Measurements from ENCODE around the gene TMEM184B. TPM values are rescaled to one million over a fixed set of nuclear protein-coding genes. Genes with fewer than 3 reads are reported as not detected.
A peak's percentile ranks its signal among the peaks of the same experiment; 100 is the strongest.

The TMEM184B gene
- total and polyA plus RNA-seq, 10 of the 15 experiments (the other 5 are each of a cell fraction or from before 2014, with no cell fraction given): 0.56 to 22.4 (median 7.9) TPM

DNA sequence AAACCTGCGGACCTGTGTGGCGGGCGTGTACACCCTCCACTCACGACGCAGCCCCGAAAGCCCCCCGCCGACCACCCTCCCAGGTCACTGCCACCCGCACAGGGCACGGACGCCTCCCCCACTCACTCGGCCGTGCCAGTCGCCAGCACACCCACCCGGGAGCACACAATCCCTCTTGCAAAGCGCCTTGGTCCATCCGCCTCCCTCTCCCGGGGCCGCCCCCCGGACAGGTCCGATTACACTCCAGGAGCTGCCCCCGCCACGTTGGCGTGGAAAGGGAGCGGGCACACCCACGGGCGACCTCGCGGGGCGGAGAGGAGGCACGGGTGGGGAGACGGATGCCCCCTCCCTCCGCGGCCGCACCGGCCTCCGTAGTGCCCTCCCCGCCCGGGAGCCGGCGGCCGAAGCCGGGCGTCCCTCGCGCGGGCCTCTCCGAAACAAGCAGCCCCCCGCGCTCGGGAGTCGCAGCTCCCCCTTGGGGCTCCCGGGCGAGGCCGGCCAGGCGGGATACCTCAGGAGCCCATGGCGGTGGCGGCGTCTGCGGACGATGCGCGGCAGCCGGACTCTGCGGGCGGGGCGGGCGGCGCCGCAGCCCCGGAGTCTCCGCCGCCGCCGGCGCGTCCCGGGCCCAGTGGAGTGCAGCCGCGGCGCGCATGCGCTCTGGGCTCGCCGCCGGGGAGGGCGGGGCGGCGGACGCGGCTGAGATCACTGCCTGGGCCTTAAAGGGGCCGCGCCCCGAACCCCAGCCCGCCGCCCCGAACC lies at the start of gene TMEM184B (continued):
- TF ChIP-seq, protein P1, sequence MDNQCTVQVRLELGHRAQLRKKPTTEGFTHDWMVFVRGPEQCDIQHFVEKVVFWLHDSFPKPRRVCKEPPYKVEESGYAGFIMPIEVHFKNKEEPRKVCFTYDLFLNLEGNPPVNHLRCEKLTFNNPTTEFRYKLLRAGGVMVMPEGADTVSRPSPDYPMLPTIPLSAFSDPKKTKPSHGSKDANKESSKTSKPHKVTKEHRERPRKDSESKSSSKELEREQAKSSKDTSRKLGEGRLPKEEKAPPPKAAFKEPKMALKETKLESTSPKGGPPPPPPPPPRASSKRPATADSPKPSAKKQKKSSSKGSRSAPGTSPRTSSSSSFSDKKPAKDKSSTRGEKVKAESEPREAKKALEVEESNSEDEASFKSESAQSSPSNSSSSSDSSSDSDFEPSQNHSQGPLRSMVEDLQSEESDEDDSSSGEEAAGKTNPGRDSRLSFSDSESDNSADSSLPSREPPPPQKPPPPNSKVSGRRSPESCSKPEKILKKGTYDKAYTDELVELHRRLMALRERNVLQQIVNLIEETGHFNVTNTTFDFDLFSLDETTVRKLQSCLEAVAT (IDR thresholded peaks at IDR 0.05): no peak
- TF ChIP-seq TARDBP (IDR thresholded peaks at IDR 0.05; ENCODE audit: borderline replicate concordance): no peak
- TF ChIP-seq SREBF1 (IDR thresholded peaks at IDR 0.05; ENCODE audit: low read length): no peak
- no peak for TF ChIP-seq ASH2L (IDR thresholded peaks at IDR 0.05; ENCODE audit: borderline replicate concordance, low read depth)
- 0 out of 2 replicates have a peak, but pooled peaks have one; percentile 39 for TF ChIP-seq NR2F1 (conservative IDR thresholded peaks at IDR 0.05)
- TF ChIP-seq, protein P2, sequence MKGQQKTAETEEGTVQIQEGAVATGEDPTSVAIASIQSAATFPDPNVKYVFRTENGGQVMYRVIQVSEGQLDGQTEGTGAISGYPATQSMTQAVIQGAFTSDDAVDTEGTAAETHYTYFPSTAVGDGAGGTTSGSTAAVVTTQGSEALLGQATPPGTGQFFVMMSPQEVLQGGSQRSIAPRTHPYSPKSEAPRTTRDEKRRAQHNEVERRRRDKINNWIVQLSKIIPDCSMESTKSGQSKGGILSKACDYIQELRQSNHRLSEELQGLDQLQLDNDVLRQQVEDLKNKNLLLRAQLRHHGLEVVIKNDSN (IDR thresholded peaks at IDR 0.05; ENCODE audit: borderline replicate concordance, extremely low read length, insufficient read depth, low read depth, low read length): no peak
- no peak for TF ChIP-seq NR2C1 (IDR thresholded peaks at IDR 0.05)
- no peak for TF ChIP-seq FOXM1 (IDR thresholded peaks at IDR 0.05; ENCODE audit: low read depth, low read length)
- TF ChIP-seq, protein P3, sequence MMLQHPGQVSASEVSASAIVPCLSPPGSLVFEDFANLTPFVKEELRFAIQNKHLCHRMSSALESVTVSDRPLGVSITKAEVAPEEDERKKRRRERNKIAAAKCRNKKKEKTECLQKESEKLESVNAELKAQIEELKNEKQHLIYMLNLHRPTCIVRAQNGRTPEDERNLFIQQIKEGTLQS (IDR thresholded peaks at IDR 0.05; ENCODE audit: borderline replicate concordance, extremely low read depth, low read depth, low read length): no peak
- no peak for TF ChIP-seq CBX3 (IDR thresholded peaks at IDR 0.05; ENCODE audit: borderline replicate concordance, low read depth)
- TF ChIP-seq, protein P4, sequence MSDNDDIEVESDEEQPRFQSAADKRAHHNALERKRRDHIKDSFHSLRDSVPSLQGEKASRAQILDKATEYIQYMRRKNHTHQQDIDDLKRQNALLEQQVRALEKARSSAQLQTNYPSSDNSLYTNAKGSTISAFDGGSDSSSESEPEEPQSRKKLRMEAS (IDR thresholded peaks at IDR 0.05; ENCODE audit: low read depth, low read length): no peak
- TF ChIP-seq LARP7 (IDR thresholded peaks at IDR 0.05): peak; percentile 86
- no peak for TF ChIP-seq ZNF384 (IDR thresholded peaks at IDR 0.05; ENCODE audit: borderline replicate concordance, low read depth, low read length)
- no peak for TF ChIP-seq RAD21 (IDR thresholded peaks at IDR 0.05; ENCODE audit: insufficient read depth, low read depth, low read length)
- TF ChIP-seq MEF2A (IDR thresholded peaks at IDR 0.05; ENCODE audit: insufficient read depth, low read depth, low read length): no peak
- no peak for TF ChIP-seq CBX5 (IDR thresholded peaks at IDR 0.05; ENCODE audit: low read depth)
- TF ChIP-seq ZNF622 (IDR thresholded peaks at IDR 0.05): no peak
- no peak for TF ChIP-seq TBL1XR1 (IDR thresholded peaks at IDR 0.05; ENCODE audit: low read depth, low read length)
- TF ChIP-seq RELA (IDR thresholded peaks at IDR 0.05; ENCODE audit: borderline replicate concordance, partially characterized antibody): no peak
- no peak for TF ChIP-seq CREM (IDR thresholded peaks at IDR 0.05; ENCODE audit: low read depth)
- no peak; the same call in 1 of the 2 replicates for TF ChIP-seq RB1 (IDR thresholded peaks at IDR 0.05; ENCODE audit: borderline replicate concordance)
- no peak for TF ChIP-seq FOS (IDR thresholded peaks at IDR 0.05; ENCODE audit: borderline replicate concordance, extremely low read depth, insufficient read length)
- TF ChIP-seq ZNF274 (IDR thresholded peaks at IDR 0.05; ENCODE audit: insufficient read depth, insufficient read length): no peak
- no peak for TF ChIP-seq CEBPB (IDR thresholded peaks at IDR 0.05; ENCODE audit: borderline replicate concordance in 1 of 2, low read depth in 2 of 2, low read length in 2 of 2)
- TF ChIP-seq, protein P5, sequence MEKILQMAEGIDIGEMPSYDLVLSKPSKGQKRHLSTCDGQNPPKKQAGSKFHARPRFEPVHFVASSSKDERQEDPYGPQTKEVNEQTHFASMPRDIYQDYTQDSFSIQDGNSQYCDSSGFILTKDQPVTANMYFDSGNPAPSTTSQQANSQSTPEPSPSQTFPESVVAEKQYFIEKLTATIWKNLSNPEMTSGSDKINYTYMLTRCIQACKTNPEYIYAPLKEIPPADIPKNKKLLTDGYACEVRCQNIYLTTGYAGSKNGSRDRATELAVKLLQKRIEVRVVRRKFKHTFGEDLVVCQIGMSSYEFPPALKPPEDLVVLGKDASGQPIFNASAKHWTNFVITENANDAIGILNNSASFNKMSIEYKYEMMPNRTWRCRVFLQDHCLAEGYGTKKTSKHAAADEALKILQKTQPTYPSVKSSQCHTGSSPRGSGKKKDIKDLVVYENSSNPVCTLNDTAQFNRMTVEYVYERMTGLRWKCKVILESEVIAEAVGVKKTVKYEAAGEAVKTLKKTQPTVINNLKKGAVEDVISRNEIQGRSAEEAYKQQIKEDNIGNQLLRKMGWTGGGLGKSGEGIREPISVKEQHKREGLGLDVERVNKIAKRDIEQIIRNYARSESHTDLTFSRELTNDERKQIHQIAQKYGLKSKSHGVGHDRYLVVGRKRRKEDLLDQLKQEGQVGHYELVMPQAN (conservative IDR thresholded peaks at IDR 0.05): peak; percentile 85
- no peak for TF ChIP-seq BCL11A (IDR thresholded peaks at IDR 0.05; ENCODE audit: low read depth, low read length)
- no peak for TF ChIP-seq PML (IDR thresholded peaks at IDR 0.05; ENCODE audit: low read length)
- TF ChIP-seq POLR2AphosphoS5 (IDR thresholded peaks at IDR 0.05; ENCODE audit: low read length): no peak

Data from GM12878 (cell line).